Mucosa of stomach (tissue), 1 donor: ENCODE data around the gene SMG7.

Source experiments
- H3K27me3 ChIP-seq: one replicate; pipeline ENCODE4 v1.7.0; 2013; ENCODE audit warnings: mild to moderate bottlenecking, low read length; ENCODE audit not compliant: control insufficient read depth, insufficient read depth
- H3K36me3 ChIP-seq: one replicate; pipeline ENCODE4 v1.7.0; 2013; ENCODE audit warnings: low read length; ENCODE audit not compliant: control insufficient read depth, insufficient read depth
- H3K4me1 ChIP-seq: one replicate; pipeline ENCODE4 v1.7.0; 2013; ENCODE audit warnings: mild to moderate bottlenecking, low read length; ENCODE audit not compliant: control insufficient read depth, insufficient read depth
- H3K4me3 ChIP-seq: one replicate; pipeline ENCODE4 v1.7.0; 2013; ENCODE audit warnings: low read length
- H3K9ac ChIP-seq: one replicate; pipeline ENCODE4 v1.7.0; 2013; ENCODE audit warnings: mild to moderate bottlenecking, low read length, moderate library complexity
- H3K9me3 ChIP-seq: one replicate; pipeline ENCODE4 v1.7.0; 2013; ENCODE audit warnings: mild to moderate bottlenecking, low read length, moderate library complexity; ENCODE audit not compliant: control insufficient read depth
- donor health status: Pancreatic carcinoma.

SMG7 gene

DNA sequence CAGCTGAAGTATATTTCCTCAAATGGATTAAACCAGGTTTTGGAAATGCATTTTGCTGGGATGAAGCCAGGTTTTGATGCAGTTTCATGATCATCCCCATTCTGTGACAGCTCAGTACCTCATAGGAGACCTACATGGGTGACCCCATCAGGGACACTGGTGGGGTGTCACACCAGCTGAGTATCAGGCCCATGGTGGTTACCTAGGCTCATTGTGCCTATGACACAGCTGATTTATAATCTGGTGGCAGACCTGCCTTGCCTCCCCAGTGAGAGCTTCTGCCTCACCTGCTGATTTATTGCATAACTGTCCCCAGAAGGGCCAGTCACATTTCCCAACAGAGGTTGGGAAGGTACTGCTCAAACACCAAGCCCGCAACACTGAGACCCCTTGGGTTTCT is 114.2 kb downstream of the SMG7 start:
- Histone ChIP-seq H3K4me3 (no peak overlapping the region), H3K9me3 (no peaks in the 10 kb centered on the region), H3K4me1 (peaks cover 14% of the 10 kb centered on the region), H3K36me3 (no peaks in the 10 kb centered on the region), H3K9ac (no peak overlapping the region), H3K27me3 (no peaks in the 10 kb centered on the region)

- Histone ChIP-seq H3K4me3 (no peak overlapping the region), H3K9me3 (no peaks in the 10 kb centered on the region), H3K4me1 (peaks cover 14% of the 10 kb centered on the region), H3K9ac (no peak overlapping the region), H3K27me3 (no peaks in the 10 kb centered on the region), H3K36me3 (no peaks in the 10 kb centered on the region)
These were observed 114.6 kb downstream of the SMG7 start for GRCh38 chr1:183586926-183587325.

- Histone ChIP-seq H3K27me3 (no peaks in the 10 kb centered on the region), H3K36me3 (no peaks in the 10 kb centered on the region), H3K9ac (no peak overlapping the region), H3K4me1 (peaks cover 14% of the 10 kb centered on the region), H3K4me3 (no peak overlapping the region), H3K9me3 (no peaks in the 10 kb centered on the region)
These were observed 116.5 kb downstream of the SMG7 start for GRCh38 chr1:183588827-183589226.

DNA sequence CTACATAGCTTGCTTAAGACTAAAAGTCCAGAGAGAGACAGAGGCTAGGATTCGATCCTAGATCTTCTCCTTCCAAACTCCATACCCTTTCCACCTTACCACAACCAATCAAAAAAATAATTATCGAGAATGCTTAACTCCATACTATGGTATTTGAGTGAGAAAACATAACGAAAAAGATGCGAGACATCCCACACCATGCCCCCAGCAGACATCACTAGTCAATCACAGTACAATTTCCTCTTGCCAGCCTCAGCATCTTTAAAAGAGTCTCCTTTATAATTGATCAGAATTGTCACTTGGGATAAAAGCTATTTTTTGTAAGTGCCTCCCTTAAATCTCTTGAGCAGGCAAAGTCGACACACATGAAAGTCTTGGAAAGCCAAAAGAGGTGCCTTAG is 117.1 kb downstream of the SMG7 start:
- H3K4me3 ChIP-seq = no peak overlapping the region
- H3K36me3 ChIP-seq = no peaks in the 10 kb centered on the region
- H3K9me3 ChIP-seq = no peaks in the 10 kb centered on the region
- H3K9ac ChIP-seq = no peak overlapping the region
- H3K27me3 ChIP-seq = no peaks in the 10 kb centered on the region
- H3K4me1 ChIP-seq = peaks cover 14% of the 10 kb centered on the region

DNA sequence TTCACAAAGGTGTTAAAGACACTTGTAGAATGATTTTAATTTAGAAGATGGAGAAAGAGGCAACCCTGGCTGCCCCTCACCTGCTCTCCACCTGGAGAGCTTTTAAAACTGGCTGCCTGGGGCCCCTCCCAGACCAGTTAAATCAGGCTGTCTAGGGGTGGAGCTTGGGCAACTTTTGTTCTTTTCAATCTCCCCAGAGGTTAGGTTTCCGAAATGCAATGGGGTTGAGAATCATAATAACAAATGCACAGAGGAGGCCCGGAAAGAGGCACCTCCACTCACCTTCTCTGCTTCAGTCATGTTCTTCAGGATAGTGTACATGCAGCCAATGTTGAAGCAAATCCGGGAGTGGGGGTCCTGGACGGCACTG is 117.6 kb downstream of the SMG7 start:
- Histone ChIP-seq H3K36me3 (no peaks in the 10 kb centered on the region), H3K9me3 (no peaks in the 10 kb centered on the region), H3K4me3 (no peak overlapping the region), H3K9ac (no peak overlapping the region), H3K4me1 (peaks cover 14% of the 10 kb centered on the region), H3K27me3 (no peaks in the 10 kb centered on the region)

DNA sequence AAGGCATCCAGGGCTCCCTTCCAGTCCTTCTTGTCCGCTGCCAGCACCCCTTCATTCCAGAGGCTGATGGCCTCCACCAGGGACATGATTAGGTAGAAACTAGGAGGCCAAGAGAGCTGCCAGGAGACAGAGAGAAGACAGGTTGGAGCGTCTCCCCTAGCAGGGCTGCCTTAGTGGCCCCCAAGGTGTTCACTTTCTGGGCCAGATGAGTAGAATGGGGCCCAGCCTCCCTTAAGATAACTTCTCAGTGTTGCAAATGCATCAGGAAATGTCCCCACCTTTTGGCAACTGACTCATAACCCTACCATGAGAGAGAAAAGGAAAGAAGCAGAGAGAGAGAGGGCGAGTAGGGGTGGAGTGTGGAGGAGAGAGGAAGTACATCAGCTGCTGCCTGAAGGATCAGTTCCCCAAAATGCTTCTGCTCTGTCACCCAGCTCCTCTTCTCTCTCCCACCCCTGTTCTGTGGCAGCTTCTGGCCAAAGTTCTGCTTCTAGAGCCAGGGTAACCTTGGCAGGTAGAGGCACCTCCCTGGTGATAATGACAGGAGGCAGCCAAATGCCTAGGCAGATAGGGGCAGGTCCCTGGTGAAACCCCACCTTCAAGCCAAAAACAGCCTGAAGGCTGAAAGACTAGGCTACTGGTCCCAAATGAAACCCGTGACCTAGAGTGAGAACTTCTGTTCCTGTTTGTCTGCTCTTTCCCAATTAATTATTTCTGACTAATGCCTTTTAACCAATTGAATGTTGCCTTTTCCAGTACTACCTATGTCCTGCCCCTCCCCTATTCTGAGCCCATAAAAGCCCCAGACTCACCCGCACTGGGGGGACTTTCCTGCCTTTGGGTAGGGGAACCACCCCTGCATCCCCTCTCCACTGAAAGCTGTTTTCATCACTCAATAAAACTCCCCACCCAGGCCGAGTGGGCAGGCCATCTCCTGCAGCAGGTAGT is 118.2 kb downstream of the SMG7 start, which contains the start of gene NCF2:
NCF2 (minus strand) TSS at position 216 of the 948 bp plus-strand sequence; CDS start at position 86, 130 bp downstream.
- H3K4me3 ChIP-seq = no peak within 1 kb of the TSS
- H3K9ac ChIP-seq = no peak within 1 kb of the TSS
- peaks cover 14% of the 10 kb centered on the region for H3K4me1 ChIP-seq
- H3K9me3 ChIP-seq = no peaks in the 10 kb centered on the region
- H3K36me3 ChIP-seq = no peaks in the 10 kb centered on the region
- no peaks in the 10 kb centered on the region for H3K27me3 ChIP-seq

DNA sequence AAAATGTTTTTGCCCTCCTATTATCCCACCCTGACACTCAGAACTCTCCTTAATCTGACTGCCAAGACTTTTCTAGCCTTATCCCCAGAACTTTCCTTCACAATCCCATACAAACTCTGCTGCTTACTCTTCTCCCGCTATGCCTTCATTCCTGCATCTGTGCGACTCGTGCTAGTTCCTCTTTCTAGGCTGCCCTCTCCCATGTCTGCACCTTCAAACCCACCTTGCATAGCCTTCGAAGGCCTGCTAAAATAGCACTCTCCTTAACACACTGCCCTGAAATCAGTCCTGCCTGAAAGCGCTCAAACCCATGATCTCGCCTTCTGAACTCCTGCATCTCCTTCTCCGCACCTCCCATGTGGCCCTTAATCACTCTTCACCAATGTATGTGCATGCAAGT is 120.4 kb downstream of the SMG7 start:
- Histone ChIP-seq H3K9ac (no peak overlapping the region), H3K4me3 (no peak overlapping the region), H3K4me1 (peaks cover 14% of the 10 kb centered on the region), H3K27me3 (no peaks in the 10 kb centered on the region), H3K36me3 (no peaks in the 10 kb centered on the region), H3K9me3 (no peaks in the 10 kb centered on the region)

- Histone ChIP-seq H3K9me3 (no peaks in the 10 kb centered on the region), H3K27me3 (no peaks in the 10 kb centered on the region), H3K36me3 (no peaks in the 10 kb centered on the region), H3K4me3 (no peak overlapping the region), H3K9ac (no peak overlapping the region), H3K4me1 (peaks cover 14% of the 10 kb centered on the region)
These were observed 121.1 kb downstream of the SMG7 start for GRCh38 chr1:183593356-183593755.

GRCh38 chr1:183595537-183595936 is 123.2 kb downstream of the SMG7 start:
- H3K9ac ChIP-seq = no peak overlapping the region
- H3K27me3 ChIP-seq = no peaks in the 10 kb centered on the region
- no peaks in the 10 kb centered on the region for H3K36me3 ChIP-seq
- no peak overlapping the region for H3K4me3 ChIP-seq
- H3K4me1 ChIP-seq = peaks cover 1% of the 10 kb centered on the region
- no peaks in the 10 kb centered on the region for H3K9me3 ChIP-seq

- Histone ChIP-seq H3K27me3 (no peaks in the 10 kb centered on the region), H3K4me3 (no peak overlapping the region), H3K9ac (no peak overlapping the region), H3K4me1 (no peaks in the 10 kb centered on the region), H3K36me3 (no peaks in the 10 kb centered on the region), H3K9me3 (no peaks in the 10 kb centered on the region)
These were observed 124.2 kb downstream of the SMG7 start for GRCh38 chr1:183596500-183596899.

- no peaks in the 10 kb centered on the region for H3K9me3 ChIP-seq
- H3K27me3 ChIP-seq = no peaks in the 10 kb centered on the region
- no peaks in the 10 kb centered on the region for H3K4me1 ChIP-seq
- H3K4me3 ChIP-seq = no peak overlapping the region
- H3K9ac ChIP-seq = no peak overlapping the region
- H3K36me3 ChIP-seq = no peaks in the 10 kb centered on the region
These were observed 125.5 kb downstream of the SMG7 start for GRCh38 chr1:183597656-183598347.

- H3K36me3 ChIP-seq = no peaks in the 10 kb centered on the region
- no peak overlapping the region for H3K4me3 ChIP-seq
- H3K9me3 ChIP-seq = no peaks in the 10 kb centered on the region
- H3K27me3 ChIP-seq = no peaks in the 10 kb centered on the region
- no peaks in the 10 kb centered on the region for H3K4me1 ChIP-seq
- H3K9ac ChIP-seq = no peak overlapping the region
These were observed 126.1 kb downstream of the SMG7 start for GRCh38 chr1:183598386-183598785.
